GM19372 (cell line): ENCODE data around the gene SPOCK1.
"Not testable (repeated sequence)": the region's sequence is repeated elsewhere in the genome, so short reads cannot be mapped to it uniquely, and the experiment has no call there.

ENCODE experiments used
- ATAC-seq: cut with Tn5 transposase; IDR thresholded peaks from one replicate; pipeline ENCODE4 v1.9.1; 2021; ENCODE audit warnings: mild to moderate bottlenecking, low read depth, moderate library complexity; ENCODE audit not compliant: unreplicated experiment

SPOCK1 gene

DNA sequence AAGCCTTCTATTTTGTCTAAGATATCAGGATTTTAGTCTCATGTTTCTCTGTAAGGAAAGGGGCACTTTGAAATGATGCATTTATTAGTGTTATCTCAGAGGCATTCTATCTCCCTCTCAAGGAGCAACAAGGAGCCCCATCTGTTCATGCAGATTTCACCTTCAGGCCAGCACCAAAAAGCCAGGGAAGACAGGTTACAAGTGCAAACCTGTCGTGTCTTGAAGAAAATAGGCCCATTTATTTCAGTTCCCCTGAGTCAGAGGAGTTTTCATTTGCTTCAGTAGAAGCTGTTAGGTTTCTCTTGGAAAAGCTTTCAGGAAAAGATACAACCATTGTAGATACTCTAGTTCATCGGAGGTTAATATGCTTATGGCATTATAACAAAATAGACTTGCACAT is 97.2 kb downstream of the SPOCK1 start:
- ATAC-seq, result no peak

DNA sequence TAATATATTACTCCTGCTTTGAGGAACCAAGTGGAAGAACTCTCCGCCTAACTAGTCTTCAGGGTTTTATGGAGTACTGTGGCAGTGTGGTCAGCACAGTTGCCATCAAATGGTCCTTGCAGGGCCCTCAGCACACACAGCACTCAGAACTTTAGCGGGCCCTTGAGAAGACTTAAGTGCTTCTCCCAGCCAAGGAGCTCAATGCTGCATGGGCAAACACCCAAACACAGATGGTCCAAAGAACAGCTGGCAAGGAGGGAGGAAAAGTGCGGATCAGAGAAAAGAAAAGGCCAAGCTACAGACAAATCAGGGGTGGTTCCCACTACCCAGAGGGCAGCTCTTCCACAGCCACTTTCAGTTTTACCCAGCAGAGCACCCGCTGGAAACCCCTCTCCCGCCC is 98.6 kb downstream of the SPOCK1 start:
- no peak for ATAC-seq

DNA sequence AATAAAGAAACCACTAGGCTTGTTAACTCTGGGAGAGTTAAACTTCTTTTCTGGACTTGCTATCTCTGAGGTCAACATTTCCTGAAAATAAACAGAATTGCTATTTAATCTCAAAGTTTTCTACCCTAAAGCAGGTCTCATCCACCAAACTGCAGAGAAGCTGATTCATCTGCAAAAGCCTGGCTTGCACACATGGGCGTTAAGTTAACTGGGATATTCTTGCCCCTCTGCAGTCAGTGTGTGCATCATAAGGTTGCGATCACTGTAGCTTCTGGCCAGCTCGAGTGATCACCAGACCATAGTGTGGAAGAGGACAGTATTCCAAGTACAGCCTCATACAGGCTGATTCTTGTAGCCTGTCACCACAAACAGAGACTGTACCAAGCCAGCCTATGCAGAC is 99.2 kb downstream of the SPOCK1 start:
- no peak for ATAC-seq

DNA sequence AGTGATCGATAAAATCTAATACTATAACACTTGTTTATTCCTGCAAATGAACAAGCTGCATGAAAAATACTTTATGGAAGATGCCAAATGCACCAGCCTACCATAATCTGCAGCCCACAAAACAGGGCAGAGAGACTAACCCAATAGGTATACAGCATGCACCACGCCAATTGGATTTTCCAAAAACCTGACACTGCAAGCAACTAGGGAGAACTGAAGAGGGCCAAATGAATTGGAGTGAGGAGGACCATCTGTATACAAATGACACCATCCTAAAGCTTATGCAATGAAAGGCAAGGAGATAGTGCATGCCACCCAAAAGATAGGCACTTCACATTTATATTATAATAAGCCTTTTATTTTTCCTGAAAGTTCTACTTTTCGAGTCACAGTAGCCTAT is 100.4 kb downstream of the SPOCK1 start:
- ATAC-seq, result no peak

DNA sequence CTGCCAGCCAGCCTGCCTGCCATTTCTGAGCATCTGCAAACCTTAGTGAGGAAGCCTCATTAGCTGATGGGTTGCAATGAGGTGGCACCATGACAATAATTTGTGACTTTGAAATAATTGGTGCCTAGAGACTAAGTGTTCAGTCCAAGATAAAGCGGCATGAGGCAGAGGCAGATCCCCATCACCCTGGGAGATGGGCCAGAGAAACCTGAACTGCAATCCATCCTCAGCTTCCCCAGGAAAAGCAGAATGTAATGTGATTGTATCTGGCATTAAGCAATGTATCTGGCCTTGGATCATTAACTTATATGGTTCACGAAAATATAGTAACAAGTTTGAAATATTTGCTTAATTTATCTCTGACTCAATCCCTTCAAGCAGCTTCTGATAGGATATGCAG is 101.0 kb downstream of the SPOCK1 start:
- ATAC-seq, result no peak

DNA sequence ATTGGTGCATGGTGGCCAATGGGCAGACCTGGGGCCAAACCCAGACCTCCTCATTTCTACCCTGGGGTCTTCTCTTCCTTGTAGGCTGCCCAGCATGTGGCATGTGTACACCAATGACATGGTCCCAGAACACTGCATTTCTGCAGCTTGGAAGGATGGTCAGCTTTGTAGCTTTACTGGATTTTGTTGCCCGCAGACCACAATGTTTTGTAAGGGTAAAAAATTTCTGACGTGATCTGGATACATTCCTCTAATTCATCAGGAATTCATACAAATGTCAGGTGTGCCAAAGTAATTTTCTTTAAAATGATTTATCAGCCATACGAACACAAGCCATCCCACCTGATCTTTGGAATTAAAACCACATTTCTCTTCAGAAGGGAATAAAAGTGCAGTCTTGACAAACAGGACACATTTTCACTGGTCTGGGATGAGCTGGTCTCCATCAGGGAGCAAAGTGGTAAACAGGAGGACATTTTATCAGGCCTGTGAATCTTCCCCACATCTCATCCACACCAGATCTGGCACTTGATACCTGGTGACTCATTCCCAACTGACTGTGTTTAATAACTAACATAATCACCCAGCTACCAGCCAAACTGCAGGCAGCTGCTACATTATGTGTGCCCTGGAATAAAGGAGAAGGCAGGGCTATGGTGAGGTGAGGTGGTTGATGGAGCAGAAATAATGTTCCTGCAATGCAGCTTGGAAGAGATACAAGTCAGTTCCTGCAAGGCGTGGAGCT is 103.9 kb downstream of the SPOCK1 start:
- ATAC-seq, result no peak

DNA sequence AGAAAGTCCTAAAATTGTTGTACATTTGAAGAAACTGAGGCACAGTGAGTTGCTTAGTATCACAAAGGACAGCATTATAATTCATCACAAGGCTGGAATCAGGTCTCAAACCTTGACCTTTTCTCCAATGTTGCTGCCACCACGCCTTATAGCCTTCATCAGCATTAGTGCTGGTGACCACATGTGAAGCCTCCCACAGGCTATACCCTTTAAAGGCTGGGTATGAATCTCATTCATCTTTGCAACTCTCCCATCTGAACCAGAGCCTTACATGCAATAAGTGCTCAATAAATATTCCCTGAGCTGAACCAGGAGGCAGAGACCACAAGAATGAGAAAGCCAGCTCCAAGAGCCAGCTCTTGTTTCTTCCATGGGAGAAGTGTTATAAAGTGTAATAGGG is 104.7 kb downstream of the SPOCK1 start:
- ATAC-seq, result no peak

DNA sequence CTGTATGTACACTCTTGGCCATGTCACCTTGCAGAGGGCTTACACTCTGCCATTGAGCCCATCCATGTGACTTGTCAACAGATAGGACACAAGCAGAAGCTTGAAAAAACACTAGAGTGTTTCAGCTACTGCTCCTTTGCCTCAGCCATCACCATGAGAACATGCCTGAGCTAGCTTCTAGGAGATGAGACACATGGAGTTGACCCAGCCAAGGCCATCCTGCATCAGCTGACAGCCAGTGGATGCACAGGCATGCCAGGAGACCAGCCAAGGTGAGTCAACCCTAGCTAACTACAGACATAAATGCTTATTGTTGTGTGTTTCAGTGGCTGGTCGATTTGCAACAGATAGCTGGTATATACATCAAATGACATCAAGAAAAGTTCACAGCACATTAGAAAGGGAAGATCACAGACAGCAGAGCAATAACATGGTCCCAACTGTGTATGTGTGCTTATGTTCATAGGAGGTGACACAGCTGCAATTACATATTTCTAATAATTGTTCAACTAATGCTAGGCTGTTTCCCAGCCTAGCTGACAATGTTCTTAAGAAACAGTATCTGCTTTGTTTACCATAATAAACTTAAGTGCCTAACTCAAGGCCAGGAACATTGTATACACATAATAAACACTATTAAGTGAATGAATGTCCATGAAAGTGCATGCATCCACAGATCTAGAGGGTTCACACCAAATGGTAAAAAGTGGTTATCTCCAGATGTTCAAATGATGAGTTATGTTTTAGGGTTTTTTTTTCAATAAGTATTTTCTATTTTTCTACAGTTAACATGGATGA is 105.7 kb downstream of the SPOCK1 start:
- ATAC-seq, result no peak

DNA sequence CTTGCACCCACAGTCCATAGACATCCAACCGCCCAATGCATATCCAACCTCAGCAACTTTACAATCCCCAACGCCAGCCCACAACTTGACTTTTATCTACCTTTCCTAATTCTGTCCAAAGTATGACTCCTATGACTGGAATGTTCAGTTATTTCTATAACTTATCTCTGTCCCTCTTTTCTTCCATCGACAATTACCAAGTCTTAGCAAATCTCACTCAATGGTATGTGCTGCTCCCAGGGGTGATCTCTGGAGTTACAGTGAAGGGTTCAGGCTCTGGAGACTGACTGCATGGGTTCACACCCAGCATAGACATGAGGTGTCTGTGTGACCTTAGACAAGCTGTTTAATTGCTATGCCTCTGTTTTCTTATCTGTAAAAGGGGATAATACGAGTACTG is 106.9 kb downstream of the SPOCK1 start:
- no peak for ATAC-seq

DNA sequence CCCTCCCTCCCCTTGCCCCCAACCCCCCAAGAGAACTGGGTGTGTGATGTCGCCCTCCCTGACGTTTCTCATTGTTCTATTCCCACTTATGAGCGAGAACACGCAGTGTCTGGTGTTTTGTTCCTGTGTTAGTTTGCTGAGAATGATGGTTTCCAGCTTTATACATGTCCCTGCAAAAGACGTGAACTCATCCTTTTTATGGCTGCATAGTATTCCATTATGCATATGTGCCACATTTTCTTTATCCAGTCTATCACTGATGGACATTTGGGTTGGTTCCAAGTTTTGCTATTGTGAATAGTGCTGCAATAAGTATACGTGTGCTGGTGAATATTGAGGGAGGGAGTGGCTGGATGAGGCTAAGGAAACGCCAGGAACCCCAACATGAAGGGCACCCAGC is 108.1 kb downstream of the SPOCK1 start:
- ATAC-seq, result not testable (repeated sequence)

DNA sequence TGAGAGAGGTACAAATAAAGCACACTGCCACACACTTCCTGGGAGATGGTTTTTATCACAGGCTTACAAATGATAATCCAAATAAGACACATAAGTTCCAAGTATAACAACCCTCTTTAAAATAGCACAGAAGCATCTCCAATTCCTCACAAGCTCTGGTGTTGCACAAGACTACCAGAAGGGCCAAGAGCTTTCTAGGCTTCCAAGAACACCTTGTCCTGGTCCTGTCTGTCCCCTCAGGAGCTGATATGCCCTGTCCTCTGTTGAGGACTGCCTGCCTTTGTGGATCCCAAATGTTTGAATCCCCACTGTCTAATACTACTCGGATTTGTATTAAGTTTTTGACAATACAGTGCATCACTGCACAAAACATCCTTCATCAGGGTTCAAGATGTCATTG is 110.1 kb downstream of the SPOCK1 start:
- no peak for ATAC-seq

DNA sequence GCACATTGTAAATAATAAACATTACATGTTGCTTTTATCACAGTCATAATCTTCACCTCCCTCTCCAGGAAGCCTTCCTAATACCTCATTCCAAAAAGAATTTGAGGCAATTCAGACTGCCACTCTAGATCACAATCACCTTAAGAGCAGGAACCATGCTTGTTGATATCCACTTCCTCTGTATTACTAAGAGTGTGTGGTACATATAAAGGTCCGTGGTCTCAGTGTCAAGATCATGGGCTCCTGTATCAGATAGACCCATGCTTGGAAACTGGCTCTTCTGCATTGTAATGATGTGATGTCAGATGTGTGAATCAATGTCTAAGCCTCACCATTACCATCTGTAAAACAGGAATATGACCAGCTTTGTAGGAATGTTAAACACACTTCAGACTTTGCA is 114.1 kb downstream of the SPOCK1 start:
- ATAC-seq, result no peak

DNA sequence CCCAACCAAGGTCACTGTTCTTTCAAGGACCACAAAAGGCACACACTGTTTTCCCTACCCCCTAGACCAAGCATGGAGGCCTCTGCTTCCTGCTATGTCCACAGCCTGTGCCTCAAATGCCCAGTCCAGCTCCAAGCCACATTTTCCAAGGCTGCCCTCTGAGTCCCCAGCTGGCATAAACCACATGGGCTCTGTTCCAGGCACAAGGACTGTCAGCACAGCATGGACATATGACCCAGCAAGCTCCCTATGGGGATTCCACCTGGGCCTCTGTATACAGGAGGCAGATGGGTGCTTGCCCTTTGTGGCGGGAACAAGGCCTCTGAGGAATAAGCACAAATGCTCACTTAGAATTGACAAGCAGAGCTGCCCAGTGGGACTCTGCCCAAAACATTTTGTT is 115.2 kb downstream of the SPOCK1 start:
- no peak for ATAC-seq

DNA sequence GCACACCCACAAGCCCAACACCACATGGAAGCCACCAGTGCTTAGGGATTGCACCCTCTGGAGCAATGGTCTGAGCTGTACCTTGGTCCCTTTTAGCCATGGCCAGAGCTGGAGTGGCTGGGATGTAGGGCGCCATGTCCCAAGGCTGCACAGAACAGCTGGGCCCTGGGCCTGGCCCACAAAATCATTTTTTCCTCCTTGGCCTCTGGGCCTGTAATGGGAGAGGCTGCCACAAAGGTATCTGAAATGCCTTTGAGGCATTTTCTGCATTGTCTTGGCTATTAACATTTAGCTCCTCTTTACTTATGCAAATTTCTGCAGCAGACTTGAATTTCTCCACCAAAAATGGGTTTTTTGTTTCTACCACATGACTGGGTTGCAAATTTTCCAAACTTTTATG is 117.6 kb downstream of the SPOCK1 start:
- no peak for ATAC-seq

DNA sequence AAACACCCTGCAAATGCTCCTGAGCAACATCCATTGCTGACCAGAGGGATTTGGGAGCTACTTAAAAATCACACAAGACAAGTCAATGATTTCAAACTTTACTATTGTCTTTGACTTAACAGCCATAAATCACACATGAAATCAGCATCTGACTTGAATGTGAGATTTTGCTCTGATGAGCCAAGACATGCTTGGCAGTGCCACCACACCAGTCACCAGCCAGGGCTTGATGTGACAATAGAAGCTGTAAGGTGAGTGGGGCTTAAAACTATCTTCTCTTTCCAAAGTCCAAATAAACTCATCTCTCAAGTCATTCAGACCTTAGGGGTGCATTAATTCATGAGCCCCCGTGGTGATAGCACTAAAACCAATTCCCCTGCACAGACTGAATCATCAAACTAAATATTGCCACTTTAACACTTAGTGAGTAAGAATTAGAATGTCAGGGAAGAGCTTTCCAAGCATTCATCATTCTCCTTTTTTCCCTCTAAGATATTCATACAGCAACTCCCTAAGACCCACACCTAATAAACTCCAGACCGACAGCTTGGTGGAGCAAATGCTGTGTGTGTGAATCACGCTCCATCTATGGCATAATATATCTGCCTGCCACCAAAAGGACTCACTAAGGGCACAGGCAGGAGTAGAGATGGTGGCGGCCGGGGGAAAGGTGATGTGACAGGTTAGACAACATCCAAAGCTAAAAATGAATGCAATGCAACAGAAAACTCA is 119.4 kb downstream of the SPOCK1 start:
- ATAC-seq, result no peak

DNA sequence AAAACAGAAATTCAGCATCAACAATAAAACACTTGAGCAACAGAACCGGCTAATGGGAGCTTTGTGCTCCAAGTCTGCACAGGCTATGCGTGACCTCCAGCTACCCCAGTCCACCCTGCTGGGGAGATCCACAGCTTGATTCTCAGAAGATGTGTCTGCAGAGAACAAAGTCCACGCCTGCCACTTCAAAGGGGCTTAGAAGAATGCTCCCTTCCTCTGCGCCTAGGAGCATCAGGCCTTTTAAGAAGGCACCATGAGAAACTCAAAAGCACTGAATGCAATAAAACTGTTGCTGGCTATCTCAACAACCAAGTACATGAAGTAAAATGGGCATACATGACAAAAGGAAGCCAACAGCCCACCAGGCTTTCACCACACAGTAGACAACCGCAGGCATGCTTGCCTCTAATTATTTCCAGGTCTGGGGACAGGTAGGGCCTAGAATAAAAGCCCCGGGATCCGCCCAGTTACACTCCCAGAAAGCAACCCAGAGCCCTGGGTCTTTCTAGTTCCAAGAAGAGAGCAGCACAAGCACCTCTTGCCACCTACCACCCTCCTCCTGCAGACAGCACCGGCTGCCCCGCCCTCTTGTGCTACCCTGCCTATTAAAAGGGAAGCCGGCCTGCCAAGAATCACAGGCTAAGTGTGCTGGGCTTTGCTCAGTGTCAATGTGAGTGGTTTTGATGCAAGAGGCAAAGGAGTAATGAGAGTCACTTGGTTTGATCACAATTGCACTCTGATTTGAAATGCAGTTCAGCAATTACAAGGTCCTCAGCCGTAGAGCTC is 123.2 kb downstream of the SPOCK1 start:
- no peak for ATAC-seq

DNA sequence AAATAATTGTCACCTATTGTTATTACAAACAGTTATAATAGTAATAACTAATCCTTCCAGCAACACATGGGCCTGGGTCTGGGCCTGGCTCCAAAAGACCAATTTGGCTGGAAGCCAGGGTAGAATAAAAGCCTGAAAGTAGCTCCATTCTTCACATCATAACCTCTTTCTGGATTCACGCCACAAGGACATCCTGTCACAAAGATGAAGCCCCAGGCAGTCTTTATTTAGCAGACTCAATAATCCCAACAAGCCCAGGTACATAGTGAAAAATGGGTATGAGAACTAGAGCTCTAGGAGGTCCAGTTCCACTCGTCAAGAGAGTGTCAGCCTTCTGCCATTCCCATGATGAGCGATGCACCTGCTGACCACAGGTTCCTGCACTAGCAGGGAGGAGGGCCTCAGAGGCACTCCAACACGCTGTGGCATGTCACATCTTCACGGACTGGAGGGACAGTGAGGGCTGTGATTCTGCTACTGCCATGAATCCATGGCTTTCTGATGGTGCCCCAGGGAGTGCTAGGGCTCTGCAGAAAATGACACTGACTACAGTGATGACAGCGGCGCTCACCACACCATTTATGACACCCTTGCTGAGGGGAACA is 124.9 kb downstream of the SPOCK1 start:
- ATAC-seq, result no peak

DNA sequence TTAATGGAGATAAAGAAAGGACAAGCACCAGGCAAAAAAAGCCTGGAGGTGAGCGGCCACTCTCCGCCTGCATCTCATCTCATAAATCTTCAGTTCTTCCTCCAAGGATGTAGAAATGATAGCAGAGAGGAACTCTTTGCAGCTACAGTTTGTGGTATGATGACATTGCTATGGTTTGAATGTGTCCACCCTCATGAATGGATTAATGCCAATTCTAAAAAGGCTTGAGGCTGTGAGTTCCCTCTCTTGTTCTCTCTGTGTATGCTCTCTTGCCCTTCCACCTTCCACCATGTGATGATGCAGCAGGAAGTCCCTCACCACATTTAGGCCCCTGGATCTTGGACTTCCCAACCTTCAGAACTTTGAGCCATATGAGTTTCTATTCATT is 126.4 kb downstream of the SPOCK1 start:
- no peak for ATAC-seq

DNA sequence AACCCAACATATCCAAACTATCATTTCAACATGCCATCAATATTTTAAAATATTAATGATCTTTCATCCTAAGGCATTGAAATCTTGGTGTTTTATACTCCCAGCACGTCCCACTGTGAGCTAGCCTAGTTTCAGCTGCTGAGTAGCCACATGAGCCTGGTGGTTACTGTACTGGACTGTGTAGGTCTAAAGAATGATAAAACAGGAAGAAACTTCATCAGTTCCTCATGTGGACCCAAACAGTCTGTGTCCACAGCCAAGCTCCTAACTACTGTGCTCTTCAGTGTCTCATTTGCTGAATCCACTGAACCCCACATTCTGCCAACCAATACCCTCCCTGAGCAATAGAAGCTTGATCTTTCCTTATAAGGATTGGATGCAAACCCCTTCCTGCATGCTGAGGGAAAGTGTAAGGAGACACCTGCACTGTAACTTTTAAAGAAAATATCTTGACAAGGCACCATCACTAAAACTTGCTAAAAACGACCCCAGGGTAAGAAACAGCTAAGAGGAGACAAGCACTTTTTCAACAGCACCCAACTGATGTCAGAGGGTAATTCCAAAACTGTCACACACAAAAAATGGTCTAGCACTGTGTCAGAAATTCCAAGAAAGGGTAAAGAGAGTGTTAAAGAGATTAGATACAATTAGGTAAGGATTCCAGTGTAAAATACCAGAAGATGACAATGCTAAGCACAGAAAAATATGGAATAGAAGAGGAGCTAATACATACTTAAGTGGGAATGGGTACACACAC is 126.9 kb downstream of the SPOCK1 start:
- no peak for ATAC-seq
